ENCODE results near the gene STON2.
"Not testable (repeated sequence)": the region's sequence is repeated elsewhere in the genome, so short reads cannot be mapped to it uniquely, and the experiment has no call there.

Gene STON2

GRCh38 chr14:81400202-81400678 lies at the start of gene STON2:
TSS of gene STON2 (minus strand) at chr14:81400324. CDS start at chr14:81398382, 1,942 bp downstream.
- DNase-seq (ENCODE audit: low read depth), result no peak

- DNase-seq (ENCODE audit: low read depth), result no peak
Measured at GRCh38 chr14:81449576-81449975, 49.5 kb upstream of the STON2 start.

GRCh38 chr14:81449114-81449513 lies 49.0 kb upstream of the STON2 start:
- no peak for DNase-seq (ENCODE audit: low read depth)

- DNase-seq (ENCODE audit: low read depth), result no peak
Measured at GRCh38 chr14:81447021-81447764, 47.1 kb upstream of the STON2 start.

GRCh38 chr14:81446279-81447007 lies 46.3 kb upstream of the STON2 start:
- no peak for DNase-seq (ENCODE audit: low read depth)

- DNase-seq (ENCODE audit: low read depth), result no peak
Measured at GRCh38 chr14:81441626-81442134, 41.6 kb upstream of the STON2 start.

- no peak for DNase-seq (ENCODE audit: low read depth)
Measured at GRCh38 chr14:81440041-81440440, 39.9 kb upstream of the STON2 start.

- no peak for DNase-seq (ENCODE audit: low read depth)
Measured at GRCh38 chr14:81437244-81437643, 37.1 kb upstream of the STON2 start.

- no peak for DNase-seq (ENCODE audit: low read depth)
Measured at GRCh38 chr14:81436296-81437138, 36.4 kb upstream of the STON2 start.

- DNase-seq (ENCODE audit: low read depth), result no peak
Measured at GRCh38 chr14:81435391-81436295, 35.5 kb upstream of the STON2 start.

- no peak for DNase-seq (ENCODE audit: low read depth)
Measured at GRCh38 chr14:81435048-81435390, 34.9 kb upstream of the STON2 start.

- no peak for DNase-seq (ENCODE audit: low read depth)
Measured at GRCh38 chr14:81434230-81434629, 34.1 kb upstream of the STON2 start.

GRCh38 chr14:81433378-81433777 lies 33.3 kb upstream of the STON2 start:
- no peak for DNase-seq (ENCODE audit: low read depth)

- no peak for DNase-seq (ENCODE audit: low read depth)
Measured at GRCh38 chr14:81432219-81432661, 32.1 kb upstream of the STON2 start.

GRCh38 chr14:81430235-81430634 lies 30.1 kb upstream of the STON2 start:
- no peak for DNase-seq (ENCODE audit: low read depth)

- not testable (repeated sequence) for DNase-seq (ENCODE audit: low read depth)
Measured at GRCh38 chr14:81429749-81430148, 29.6 kb upstream of the STON2 start.

GRCh38 chr14:81429028-81429427 lies 28.9 kb upstream of the STON2 start:
- DNase-seq (ENCODE audit: low read depth), result no peak

GRCh38 chr14:81427348-81428058 lies 27.4 kb upstream of the STON2 start:
- DNase-seq (ENCODE audit: low read depth), result no peak

GRCh38 chr14:81423504-81423903 lies 23.4 kb upstream of the STON2 start:
- no peak for DNase-seq (ENCODE audit: low read depth)

GRCh38 chr14:81418057-81418790 lies 18.1 kb upstream of the STON2 start:
- no peak for DNase-seq (ENCODE audit: low read depth)

All from GM04503 (cell line).